OCI-LY3 (cell line): ENCODE results near the gene FAM171A2.

Source experiments
- EZH2phosphoT487 ChIP-seq: fragments of 200-600 bp; shearing (Covaris generic); IDR thresholded peaks from 2 replicates; pipeline ENCODE4 v1.6.1; 2018; ENCODE audit warnings: antibody characterized with exemption, mixed run types, low read depth
- TF ChIP-seq, protein P1 (sequence below): fragments of 200-600, 300-600 bp; sonication (generic); IDR thresholded peaks from 2 replicates; pipeline ENCODE4 v1.5.1; 2014; ENCODE audit warnings: antibody characterized with exemption, low read length, low read depth

DNA sequence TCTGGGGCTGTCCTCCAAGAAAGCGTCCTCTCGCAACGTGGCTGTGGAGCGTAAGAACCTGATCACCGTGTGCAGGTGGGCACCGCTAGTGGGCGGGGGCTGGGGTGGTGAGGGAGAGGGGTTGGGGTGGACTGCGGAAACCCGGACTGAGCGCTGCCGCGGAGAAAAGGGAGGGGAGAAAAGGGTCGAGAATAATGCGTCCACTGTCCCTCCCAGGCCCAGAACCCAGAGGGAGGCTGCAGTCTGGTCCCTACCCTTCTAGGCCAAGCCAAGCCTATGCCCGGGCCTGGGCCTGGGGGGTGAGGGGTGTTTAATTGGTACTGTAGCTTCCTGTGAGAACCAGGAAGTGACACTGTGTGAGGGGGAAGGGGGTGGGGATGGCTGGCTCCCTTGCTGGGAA is 54.8 kb downstream of the FAM171A2 start:
- TF ChIP-seq, protein P1, sequence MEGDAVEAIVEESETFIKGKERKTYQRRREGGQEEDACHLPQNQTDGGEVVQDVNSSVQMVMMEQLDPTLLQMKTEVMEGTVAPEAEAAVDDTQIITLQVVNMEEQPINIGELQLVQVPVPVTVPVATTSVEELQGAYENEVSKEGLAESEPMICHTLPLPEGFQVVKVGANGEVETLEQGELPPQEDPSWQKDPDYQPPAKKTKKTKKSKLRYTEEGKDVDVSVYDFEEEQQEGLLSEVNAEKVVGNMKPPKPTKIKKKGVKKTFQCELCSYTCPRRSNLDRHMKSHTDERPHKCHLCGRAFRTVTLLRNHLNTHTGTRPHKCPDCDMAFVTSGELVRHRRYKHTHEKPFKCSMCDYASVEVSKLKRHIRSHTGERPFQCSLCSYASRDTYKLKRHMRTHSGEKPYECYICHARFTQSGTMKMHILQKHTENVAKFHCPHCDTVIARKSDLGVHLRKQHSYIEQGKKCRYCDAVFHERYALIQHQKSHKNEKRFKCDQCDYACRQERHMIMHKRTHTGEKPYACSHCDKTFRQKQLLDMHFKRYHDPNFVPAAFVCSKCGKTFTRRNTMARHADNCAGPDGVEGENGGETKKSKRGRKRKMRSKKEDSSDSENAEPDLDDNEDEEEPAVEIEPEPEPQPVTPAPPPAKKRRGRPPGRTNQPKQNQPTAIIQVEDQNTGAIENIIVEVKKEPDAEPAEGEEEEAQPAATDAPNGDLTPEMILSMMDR, result no peak
- TF ChIP-seq EZH2phosphoT487, result no peak
